ENCODE data around the gene KIF1C.
"Not testable (repeated sequence)": the region's sequence is repeated elsewhere in the genome, so short reads cannot be mapped to it uniquely, and the experiment has no call there.

Gene KIF1C

DNA sequence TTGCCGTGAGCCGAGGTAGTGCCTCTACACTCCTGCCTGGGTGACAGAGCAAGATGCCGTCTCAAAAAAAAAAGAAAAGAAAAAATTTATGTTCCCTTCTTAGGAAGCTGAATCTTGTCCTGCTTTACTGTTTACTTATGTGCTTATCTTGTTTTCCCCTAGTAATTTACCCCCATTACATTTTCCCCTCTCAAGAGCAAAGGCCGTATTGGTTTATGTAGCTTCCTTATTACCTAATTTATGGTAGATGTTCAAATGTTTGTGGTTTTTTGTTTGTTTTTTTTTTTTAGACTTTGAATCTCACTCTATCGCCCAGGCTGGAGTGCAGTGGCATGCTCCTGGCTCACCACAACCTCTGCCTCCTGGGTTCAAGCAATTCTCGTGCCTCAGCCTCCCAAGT is 47.7 kb downstream of the KIF1C start:
- DNase-seq (ENCODE audit: low read depth) = no peak

GRCh38 chr17:5047446-5047845 is 49.7 kb downstream of the KIF1C start:
- DNase-seq (ENCODE audit: low read depth) = no peak

DNA sequence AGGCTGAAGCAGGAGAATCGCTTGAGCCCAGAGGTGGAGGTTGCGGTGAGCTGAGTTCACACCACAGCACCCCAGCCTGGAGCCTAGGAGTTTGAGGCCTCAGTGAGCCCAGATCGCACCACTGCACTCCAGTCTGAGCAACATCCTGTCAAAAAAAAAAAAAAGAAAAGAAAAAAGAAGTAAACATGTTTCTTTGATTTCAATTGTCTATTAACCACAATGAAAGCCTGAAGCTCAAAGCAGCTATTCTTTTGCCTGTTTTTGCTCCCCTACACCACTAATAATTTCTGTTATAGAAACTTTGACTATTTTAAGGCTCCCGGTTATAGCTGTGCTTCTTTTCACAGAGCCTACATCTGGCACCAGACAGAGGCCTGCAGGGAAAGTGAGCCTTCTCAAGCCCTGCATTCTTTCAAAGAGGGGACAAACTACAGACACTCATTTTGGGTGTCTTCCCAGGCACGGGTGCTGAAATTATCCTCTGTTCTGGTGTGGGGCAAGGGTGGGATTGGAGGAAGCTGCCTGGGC is 51.6 kb downstream of the KIF1C start:
- DNase-seq (ENCODE audit: low read depth) = no peak

DNA sequence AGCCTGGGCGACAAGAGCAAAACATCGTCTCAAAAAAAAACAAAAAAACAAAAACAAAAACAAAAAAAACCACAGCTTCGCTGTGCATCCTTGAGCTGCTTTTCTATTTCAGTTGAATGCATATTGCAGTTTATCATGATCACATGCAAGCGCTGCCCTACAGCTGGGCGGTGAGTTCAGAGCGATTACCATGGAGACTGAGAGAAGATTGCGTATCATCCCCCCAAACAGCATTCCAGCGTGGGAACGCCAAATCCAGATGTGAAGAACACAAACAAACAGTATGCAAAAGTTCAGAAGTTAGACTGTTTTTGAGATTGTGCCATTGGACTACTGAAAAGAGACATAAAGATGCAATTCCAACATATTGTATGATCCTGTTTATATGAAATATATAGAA is 52.5 kb downstream of the KIF1C start:
- DNase-seq (ENCODE audit: low read depth) = no peak

DNA sequence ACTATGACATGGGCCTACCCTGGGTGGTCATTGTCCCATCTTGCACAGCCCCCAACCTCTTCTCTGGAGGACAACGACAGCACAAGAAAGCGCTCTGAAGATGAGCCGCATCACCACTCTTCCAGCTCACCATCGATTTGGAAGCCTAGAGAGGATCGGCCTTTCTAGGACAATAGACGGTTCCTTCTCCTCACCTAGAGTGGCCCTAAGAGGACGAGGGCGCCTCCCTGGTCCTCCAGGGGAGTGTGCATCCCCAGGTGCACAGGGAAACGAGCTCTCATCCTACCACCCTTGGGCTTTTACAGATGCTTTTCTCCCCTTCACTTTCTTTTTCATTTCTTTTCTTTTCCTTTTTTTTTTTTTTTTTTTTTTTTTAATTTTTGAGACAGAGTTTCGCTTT is 57.8 kb downstream of the KIF1C start:
- DNase-seq (ENCODE audit: low read depth) = no peak

DNA sequence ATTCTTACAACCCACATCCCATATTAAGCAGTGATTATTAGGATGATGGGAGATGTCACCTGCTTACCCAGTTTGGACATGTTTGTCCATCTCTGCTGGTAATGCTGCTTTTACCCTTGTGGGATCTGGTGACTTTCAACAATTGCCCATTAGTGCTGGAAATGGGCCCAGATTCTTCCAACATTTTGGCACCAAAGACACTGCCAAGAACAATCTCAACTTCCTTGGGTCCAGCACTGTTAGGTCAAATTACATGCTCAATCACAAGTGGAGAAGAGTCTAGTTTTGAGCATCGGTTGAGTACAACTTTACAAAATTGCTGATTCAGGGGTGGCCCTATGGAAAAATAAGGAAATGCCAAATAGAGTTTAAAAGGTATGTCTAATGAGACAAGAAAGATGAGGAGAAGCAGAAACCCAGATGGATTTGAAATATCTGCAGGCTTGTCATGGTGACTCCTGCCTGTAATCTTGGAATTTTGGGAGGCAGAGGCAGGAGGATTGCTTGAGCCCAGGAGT is 67.5 kb downstream of the KIF1C start:
- no peak for DNase-seq (ENCODE audit: low read depth)

DNA sequence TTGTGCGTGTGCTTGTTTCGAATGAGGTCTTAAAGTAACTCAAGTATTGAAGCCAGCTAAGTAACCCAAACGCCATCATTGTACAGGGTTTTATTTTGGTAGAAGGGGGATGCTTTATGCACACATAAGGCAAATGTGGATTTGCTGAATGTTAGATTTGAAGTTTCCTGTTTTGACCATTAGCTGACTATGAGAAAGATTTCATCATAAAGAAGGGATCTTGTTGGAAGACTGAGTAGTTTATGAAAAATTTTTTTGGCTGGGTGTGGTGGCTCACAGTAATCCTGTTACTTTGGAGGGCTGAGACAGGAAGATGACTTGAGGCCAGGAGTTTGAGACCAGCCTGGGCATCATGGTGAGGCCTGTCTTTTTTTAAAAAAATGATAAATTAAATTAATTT is 70.5 kb downstream of the KIF1C start:
- DNase-seq (ENCODE audit: low read depth) = no peak

- DNase-seq (ENCODE audit: low read depth) = no peak
Observed at GRCh38 chr17:5069724-5070123, 72.0 kb downstream of the KIF1C start.

DNA sequence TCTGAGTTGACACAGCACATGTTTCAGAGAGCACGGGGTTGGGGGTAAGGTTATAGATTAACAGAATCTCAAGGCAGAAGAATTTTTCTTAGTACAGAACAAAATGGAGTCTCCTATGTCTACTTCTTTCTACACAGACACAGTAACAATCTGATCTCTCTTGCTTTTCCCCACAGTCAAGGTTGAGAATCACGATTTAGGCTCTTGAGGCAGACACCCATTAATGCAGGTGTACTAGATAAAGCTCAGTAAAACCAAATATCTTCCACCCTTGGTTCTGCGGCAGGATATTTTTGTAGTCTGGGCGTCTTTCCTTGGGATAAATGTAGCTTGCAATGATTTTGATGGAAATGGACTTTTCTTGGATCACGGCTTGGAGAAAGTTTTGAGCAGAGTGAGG is 77.7 kb downstream of the KIF1C start:
- not testable (repeated sequence) for DNase-seq (ENCODE audit: low read depth)

DNA sequence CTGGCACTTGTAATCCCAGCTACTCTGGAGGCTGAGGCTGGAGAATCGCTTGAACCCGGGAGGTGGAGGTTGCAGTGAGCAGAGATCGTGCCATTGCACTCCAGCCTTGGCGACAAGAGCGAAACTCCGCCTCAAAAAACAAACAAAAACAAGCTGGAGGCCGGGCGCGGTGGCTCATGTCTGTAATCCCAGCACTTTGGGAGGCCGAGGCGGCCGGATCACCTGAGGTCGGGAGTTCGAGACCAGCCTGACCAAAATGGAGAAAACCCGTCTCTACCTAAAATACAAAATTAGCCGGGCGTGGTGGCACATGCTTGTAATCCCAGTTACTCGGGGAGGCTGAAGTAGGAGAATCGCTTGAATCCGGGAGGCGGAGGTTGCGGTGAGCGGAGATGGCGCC is 79.5 kb downstream of the KIF1C start:
- DNase-seq (ENCODE audit: low read depth) = not testable (repeated sequence)

GRCh38 chr17:5077781-5078105 is 80.0 kb downstream of the KIF1C start:
- no peak for DNase-seq (ENCODE audit: low read depth)

All from GM04503 (cell line).